Measurements from ENCODE around the gene LCN12. TPM values are rescaled to one million over a fixed set of nuclear protein-coding genes. Genes with fewer than 3 reads are reported as not detected.

The LCN12 gene
- total RNA-seq, 1 experiment from 2014 or later, result 4.2 TPM

DNA sequence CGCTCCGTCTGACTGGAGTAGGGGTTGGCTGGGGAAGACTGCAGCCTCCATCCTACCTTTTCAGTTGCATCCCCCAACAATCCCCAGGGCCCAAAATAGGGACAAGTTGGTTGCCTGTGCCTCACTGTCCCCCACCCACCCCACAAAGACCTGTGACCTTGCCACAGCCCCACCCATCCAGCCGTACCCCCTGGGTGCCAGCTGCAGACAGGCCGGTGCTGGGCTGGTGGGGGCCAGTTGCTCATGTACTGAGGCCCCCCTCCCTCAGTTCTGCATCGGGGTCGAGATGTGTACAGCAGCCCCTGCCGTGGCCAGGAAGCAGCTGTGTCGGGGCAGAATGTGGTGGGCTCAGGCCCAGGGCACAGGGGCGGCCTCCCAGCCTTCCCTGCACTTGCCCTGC is 31.1 kb downstream of the LCN12 start:
- Histone ChIP-seq H3K9me2 (ENCODE audit: insufficient read depth) (no peaks in the 10 kb centered on the region), H3K4me3 (replicated peaks in 1 of 2; ENCODE audit: low read depth in 1 of 2, low read length in 2 of 2) (no peak overlapping the region), H3K4me1 (ENCODE audit: control insufficient read depth in 1 of 2, insufficient read depth in 2 of 2, low read length in 2 of 2) (peaks cover 0 to 6% of the 10 kb centered on the region in 2 experiments; a peak in 1 of 4 replicates), H4K20me1 (ENCODE audit: insufficient read depth) (no peaks in the 10 kb centered on the region), H3K9ac (ENCODE audit: low read length) (no peak overlapping the region), H3K79me2 (ENCODE audit: insufficient read depth, low read length) (no peaks in the 10 kb centered on the region), H3K4me2 (ENCODE audit: low read length) (no peak overlapping the region), H3K9me3 (ENCODE audit: control insufficient read depth in 1 of 2, insufficient read depth in 1 of 2, low read depth in 1 of 2, low read length in 2 of 2) (no peaks in the 10 kb centered on the region), H3K27ac (ENCODE audit: low read depth, low read length) (no peak overlapping the region), H3K36me3 (ENCODE audit: control insufficient read depth in 1 of 2, insufficient read depth in 2 of 2, low read length in 2 of 2) (no peaks in the 10 kb centered on the region), H3K27me3 (ENCODE audit: insufficient read depth, low read length) (no peaks in the 10 kb centered on the region), H2AFZ (ENCODE audit: low read depth, low read length, poor library complexity, severe bottlenecking) (no peak overlapping the region)
- POLR2A ChIA-PET, result no interaction called here
- no TSS peak for BruUV-seq (replicated peaks)
- ATAC-seq (no peak), DNase-seq (ENCODE audit: low read depth, low spot score) (no peak)
- RAD21 ChIA-PET (ENCODE audit: low non-redundant PET in 1 of 2, low total read pairs in 2 of 2, uncharacterized antibody in 2 of 2, unreplicated experiment in 2 of 2), result no interaction called here
- TF ChIP-seq, protein P1, sequence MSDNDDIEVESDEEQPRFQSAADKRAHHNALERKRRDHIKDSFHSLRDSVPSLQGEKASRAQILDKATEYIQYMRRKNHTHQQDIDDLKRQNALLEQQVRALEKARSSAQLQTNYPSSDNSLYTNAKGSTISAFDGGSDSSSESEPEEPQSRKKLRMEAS (IDR thresholded peaks at IDR 0.05), result no peak
- TF ChIP-seq POLR2A (IDR thresholded peaks at IDR 0.05; ENCODE audit: borderline replicate concordance, extremely low read depth, insufficient read depth, insufficient read length), result no peak
- no peak for TF ChIP-seq CBX3 (IDR thresholded peaks at IDR 0.05; ENCODE audit: low read depth)
- TF ChIP-seq EZH2phosphoT487 (IDR thresholded peaks at IDR 0.05; ENCODE audit: borderline replicate concordance), result no peak
- no peak for TF ChIP-seq JUND (IDR thresholded peaks at IDR 0.05)
- no peak for TF ChIP-seq TCF7L2 (IDR thresholded peaks at IDR 0.05; ENCODE audit: borderline replicate concordance, extremely low read depth, insufficient read depth, insufficient read length)
- TF ChIP-seq, protein P2, sequence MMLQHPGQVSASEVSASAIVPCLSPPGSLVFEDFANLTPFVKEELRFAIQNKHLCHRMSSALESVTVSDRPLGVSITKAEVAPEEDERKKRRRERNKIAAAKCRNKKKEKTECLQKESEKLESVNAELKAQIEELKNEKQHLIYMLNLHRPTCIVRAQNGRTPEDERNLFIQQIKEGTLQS (IDR thresholded peaks at IDR 0.05), result no peak
- no peak for TF ChIP-seq RAD21 (IDR thresholded peaks at IDR 0.05; ENCODE audit: low read depth)
- TF ChIP-seq SIN3A (IDR thresholded peaks at IDR 0.05; ENCODE audit: low read depth), result no peak
- TF ChIP-seq CEBPB (IDR thresholded peaks at IDR 0.05; ENCODE audit: low read depth), result no peak
- TF ChIP-seq, protein P3, sequence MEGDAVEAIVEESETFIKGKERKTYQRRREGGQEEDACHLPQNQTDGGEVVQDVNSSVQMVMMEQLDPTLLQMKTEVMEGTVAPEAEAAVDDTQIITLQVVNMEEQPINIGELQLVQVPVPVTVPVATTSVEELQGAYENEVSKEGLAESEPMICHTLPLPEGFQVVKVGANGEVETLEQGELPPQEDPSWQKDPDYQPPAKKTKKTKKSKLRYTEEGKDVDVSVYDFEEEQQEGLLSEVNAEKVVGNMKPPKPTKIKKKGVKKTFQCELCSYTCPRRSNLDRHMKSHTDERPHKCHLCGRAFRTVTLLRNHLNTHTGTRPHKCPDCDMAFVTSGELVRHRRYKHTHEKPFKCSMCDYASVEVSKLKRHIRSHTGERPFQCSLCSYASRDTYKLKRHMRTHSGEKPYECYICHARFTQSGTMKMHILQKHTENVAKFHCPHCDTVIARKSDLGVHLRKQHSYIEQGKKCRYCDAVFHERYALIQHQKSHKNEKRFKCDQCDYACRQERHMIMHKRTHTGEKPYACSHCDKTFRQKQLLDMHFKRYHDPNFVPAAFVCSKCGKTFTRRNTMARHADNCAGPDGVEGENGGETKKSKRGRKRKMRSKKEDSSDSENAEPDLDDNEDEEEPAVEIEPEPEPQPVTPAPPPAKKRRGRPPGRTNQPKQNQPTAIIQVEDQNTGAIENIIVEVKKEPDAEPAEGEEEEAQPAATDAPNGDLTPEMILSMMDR (IDR thresholded peaks at IDR 0.05 in 2 of 3, conservative IDR thresholded peaks at IDR 0.05 in 1 of 3; ENCODE audit: borderline replicate concordance in 1 of 3, insufficient read depth in 1 of 3, low read depth in 2 of 3, low read length in 2 of 3), result no peak
- no peak for TF ChIP-seq SRF (IDR thresholded peaks at IDR 0.05; ENCODE audit: low read depth)
- no peak for TF ChIP-seq EZH2 (IDR thresholded peaks at IDR 0.05)
- no peak for TF ChIP-seq ZFX (IDR thresholded peaks at IDR 0.05)
- TF ChIP-seq SP1 (IDR thresholded peaks at IDR 0.05; ENCODE audit: low read depth), result no peak
- intact Hi-C loops (cut with micrococcal nuclease), result no loop called here
- CTCF ChIA-PET, result no interaction called here
